Measurements from ENCODE around the gene ZBTB16. TPM values are rescaled to one million over a fixed set of nuclear protein-coding genes. Genes with fewer than 3 reads are reported as not detected.

The ZBTB16 gene
- total and polyA plus RNA-seq, 10 donors, result 1.5 to 85.6 (median 42.1) TPM

DNA sequence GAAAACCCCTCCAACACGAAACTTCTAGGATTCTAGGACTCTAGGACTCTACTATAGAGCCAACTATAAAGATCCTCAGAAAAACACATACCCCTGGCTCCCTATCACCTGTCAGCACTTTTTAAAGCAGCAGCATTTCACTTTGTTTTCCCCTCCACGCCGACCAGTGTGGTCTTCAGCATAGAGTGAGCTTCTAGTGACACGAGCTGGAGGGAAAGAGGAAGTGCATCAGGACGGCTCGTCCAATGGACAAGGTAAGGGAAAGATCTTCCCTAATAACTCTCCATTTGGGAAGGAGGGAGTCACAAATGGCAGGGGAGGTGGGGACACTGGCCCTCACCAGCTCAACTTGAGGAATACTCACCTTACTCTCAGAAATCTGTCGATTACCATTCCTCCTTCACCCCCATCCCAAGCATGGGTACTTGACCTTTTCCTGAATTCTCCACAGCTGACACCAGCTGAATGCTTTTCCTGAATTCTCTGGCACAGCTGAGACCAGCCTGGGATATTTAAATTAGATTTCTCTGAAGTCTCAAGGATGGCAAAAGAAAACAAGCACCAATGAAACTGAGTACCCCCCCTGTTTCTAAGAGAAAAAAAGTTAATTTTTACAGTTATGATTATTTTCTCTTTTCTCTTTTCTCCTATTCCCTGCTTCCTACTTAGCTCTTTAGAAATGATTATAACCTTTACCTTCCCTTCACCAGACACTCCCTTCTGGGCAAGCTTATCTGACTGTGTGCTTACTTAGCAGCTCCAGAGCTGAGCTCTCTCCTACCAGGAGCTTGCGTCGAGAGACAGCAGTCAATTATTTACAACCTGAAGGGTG lies 203.4 kb downstream of the ZBTB16 start:
- no peaks in the 10 kb centered on the region for H3K9me3 ChIP-seq
- 24 to 29% (median 27%) methylated on average over 9 of the region's 9 CpGs for WGBS, 5 donors
- DNase-seq, result no peak
- H3K27ac ChIP-seq, result no peak overlapping the region
- peak in 1 of 3 donors; percentile 54 for TF ChIP-seq POLR2AphosphoS5 (IDR thresholded peaks at IDR 0.05)
- no peak for TF ChIP-seq POLR2A (IDR thresholded peaks at IDR 0.05)
- TF ChIP-seq, protein P1, sequence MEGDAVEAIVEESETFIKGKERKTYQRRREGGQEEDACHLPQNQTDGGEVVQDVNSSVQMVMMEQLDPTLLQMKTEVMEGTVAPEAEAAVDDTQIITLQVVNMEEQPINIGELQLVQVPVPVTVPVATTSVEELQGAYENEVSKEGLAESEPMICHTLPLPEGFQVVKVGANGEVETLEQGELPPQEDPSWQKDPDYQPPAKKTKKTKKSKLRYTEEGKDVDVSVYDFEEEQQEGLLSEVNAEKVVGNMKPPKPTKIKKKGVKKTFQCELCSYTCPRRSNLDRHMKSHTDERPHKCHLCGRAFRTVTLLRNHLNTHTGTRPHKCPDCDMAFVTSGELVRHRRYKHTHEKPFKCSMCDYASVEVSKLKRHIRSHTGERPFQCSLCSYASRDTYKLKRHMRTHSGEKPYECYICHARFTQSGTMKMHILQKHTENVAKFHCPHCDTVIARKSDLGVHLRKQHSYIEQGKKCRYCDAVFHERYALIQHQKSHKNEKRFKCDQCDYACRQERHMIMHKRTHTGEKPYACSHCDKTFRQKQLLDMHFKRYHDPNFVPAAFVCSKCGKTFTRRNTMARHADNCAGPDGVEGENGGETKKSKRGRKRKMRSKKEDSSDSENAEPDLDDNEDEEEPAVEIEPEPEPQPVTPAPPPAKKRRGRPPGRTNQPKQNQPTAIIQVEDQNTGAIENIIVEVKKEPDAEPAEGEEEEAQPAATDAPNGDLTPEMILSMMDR (IDR thresholded peaks at IDR 0.05 in 8 of 11, conservative IDR thresholded peaks at IDR 0.05 in 3 of 11), result peak; percentile 18 to 72 (median 63)
- intact Hi-C loops (cut with DNase I; ENCODE audit: low total_unique reads), result loop anchor here (5.0 kb wide), 2 partner anchors 271 to 366 kb away; no protein-coding TSS in a partner anchor
- H3K36me3 ChIP-seq, result no peaks in the 10 kb centered on the region
- H3K4me3 ChIP-seq, result no peak overlapping the region
- peaks cover 4 to 46% (median 38%) of the 10 kb centered on the region in 6 donors for H3K4me1 ChIP-seq
- H3K27me3 ChIP-seq (replicated peaks in 1 of 7), result peaks cover 0 to 32% (median 0%) of the 10 kb centered on the region in 7 donors

DNA sequence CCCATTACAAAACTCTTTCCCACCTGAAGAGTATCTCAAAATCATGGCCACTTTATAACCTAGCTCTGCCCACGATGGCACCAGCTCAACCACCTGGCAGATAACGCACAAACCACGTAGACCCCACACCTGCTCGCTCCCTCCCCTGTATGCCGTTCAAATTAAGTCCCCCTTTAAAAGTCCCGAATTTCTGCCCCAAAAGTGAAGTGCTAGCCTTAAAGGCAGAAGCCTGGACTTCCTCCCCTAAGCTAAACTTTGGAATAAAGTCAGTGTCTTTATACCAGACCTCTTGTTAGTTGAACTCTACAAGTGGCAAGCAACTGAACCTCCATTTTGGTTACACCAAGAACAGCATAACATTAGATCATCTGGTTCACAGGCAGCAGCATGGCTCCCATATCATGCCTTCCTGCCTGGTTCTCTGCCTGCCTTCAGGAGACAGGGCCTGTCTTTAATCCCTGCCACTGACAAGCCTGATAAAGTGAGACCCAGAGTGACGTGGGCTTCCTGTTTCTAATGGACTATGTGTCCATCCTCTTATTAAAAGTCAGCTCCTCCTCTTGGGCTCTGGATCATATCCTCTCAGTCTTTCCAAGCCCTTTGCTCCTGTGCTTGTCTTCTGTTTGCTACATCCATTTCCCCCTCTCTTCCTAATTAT lies 204.1 kb downstream of the ZBTB16 start:
- intact Hi-C loops (cut with DNase I; ENCODE audit: low total_unique reads), result loop anchor here (5.0 kb wide), 2 partner anchors 271 to 366 kb away; no protein-coding TSS in a partner anchor
- 75 to 83% (median 78%) methylated on average over 7 of the region's 7 CpGs for WGBS, 5 donors
- Histone ChIP-seq H3K9me3 (no peaks in the 10 kb centered on the region), H3K36me3 (no peaks in the 10 kb centered on the region), H3K27me3 (replicated peaks in 1 of 7) (peaks cover 0 to 32% (median 0%) of the 10 kb centered on the region in 7 donors), H3K4me1 (peaks cover 4 to 39% (median 30%) of the 10 kb centered on the region in 6 donors), H3K27ac (no peak overlapping the region), H3K4me3 (no peak overlapping the region)
- DNase-seq, result no peak
- TF ChIP-seq POLR2AphosphoS5 (IDR thresholded peaks at IDR 0.05) (peak in 1 of 3 donors; percentile 29), POLR2A (IDR thresholded peaks at IDR 0.05) (no peak)
- TF ChIP-seq, protein P1 (IDR thresholded peaks at IDR 0.05 in 8 of 11, conservative IDR thresholded peaks at IDR 0.05 in 3 of 11), result no peak

- Histone ChIP-seq H3K27me3 (replicated peaks in 1 of 7) (peaks cover 0 to 32% (median 0%) of the 10 kb centered on the region in 7 donors), H3K36me3 (no peaks in the 10 kb centered on the region), H3K4me1 (peaks cover 4 to 32% (median 23%) of the 10 kb centered on the region in 6 donors), H3K4me3 (no peak overlapping the region), H3K9me3 (no peaks in the 10 kb centered on the region), H3K27ac (no peak overlapping the region)
- intact Hi-C loops (cut with DNase I; ENCODE audit: low total_unique reads), result loop anchor here (5.0 kb wide), 2 partner anchors 272 to 367 kb away; no protein-coding TSS in a partner anchor
- DNase-seq, result no peak
- 73 to 92% (median 87%) methylated on average over 2 of the region's 2 CpGs for WGBS, 5 donors
- TF ChIP-seq, protein P1 (IDR thresholded peaks at IDR 0.05 in 8 of 11, conservative IDR thresholded peaks at IDR 0.05 in 3 of 11), result no peak
- no peak for TF ChIP-seq POLR2AphosphoS5 (IDR thresholded peaks at IDR 0.05)
- TF ChIP-seq POLR2A (IDR thresholded peaks at IDR 0.05), result no peak
These were observed 204.9 kb downstream of the ZBTB16 start for GRCh38 chr11:114264381-114264780.

All from spleen (tissue), 11 donors.